PC-9 (cell line): Measurements from ENCODE around the gene FNDC3B.

Experiments used
- EZH2 ChIP-seq: fragments of 200-600 bp; sonication (generic); IDR thresholded peaks from 2 replicates; pipeline ENCODE4 v1.8.0; 2017; ENCODE audit warnings: antibody characterized with exemption, low read depth
- TF ChIP-seq, protein P1 (sequence below): fragments of 200-600 bp; sonication (generic); conservative IDR thresholded peaks from 2 replicates; pipeline ENCODE4 v1.6.1; 2017; ENCODE audit warnings: mixed run types, antibody characterized with exemption, mild to moderate bottlenecking, moderate library complexity

DNA sequence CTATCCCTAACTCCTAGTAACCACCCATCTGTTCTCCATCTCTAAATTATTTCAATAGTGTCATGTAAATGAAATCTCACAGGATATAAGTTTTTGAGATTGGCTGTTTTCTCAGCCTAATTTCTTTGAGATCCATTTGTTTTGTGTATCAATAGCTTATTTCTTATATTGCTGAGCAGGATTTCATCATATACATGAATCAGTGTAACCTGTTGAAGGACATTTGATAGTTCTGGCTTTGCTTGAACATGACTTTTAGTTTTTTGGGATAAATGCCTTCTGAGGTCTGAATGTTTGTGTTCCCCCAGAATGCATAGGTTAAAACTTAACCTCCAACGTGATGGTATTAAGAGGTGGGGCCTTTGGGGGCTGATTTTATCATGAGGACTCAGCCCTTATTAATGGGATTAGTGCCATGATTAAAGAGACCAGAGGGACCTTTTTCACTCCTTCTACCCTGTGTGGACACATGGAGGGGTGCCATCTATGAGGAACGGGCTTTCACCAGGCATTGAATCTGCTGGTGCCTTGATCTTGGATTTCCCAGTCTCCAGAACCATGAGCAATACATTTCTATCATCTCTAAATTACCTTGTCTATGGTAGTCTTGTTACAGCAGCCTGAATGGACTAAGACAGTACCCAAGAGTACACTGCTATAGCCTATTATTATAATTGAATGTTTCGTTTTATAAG lies 118.3 kb downstream of the FNDC3B start:
- TF ChIP-seq EZH2 = no peak
- TF ChIP-seq, protein P1, sequence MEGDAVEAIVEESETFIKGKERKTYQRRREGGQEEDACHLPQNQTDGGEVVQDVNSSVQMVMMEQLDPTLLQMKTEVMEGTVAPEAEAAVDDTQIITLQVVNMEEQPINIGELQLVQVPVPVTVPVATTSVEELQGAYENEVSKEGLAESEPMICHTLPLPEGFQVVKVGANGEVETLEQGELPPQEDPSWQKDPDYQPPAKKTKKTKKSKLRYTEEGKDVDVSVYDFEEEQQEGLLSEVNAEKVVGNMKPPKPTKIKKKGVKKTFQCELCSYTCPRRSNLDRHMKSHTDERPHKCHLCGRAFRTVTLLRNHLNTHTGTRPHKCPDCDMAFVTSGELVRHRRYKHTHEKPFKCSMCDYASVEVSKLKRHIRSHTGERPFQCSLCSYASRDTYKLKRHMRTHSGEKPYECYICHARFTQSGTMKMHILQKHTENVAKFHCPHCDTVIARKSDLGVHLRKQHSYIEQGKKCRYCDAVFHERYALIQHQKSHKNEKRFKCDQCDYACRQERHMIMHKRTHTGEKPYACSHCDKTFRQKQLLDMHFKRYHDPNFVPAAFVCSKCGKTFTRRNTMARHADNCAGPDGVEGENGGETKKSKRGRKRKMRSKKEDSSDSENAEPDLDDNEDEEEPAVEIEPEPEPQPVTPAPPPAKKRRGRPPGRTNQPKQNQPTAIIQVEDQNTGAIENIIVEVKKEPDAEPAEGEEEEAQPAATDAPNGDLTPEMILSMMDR = no peak
